IMR-90 (cell line): ENCODE data around the gene FOCAD. TPM values are rescaled to one million over a fixed set of nuclear protein-coding genes. Genes with fewer than 3 reads are reported as not detected.

Source experiments
- ATAC-seq: fragments of 200-7000 bp; cut with Tn5 transposase; 2 replicates; pipeline ENCODE4 v1.9.1; 2020; ENCODE audit warnings: low read depth, mild to moderate bottlenecking, moderate library complexity
- BruUV-seq: library from RNA; stranded (reverse); fragments of 400-500 nt; replicated peaks from 2 replicates; lab custom pipeline; 2021; lab: Mats Ljungman, UMichigan
- CTCF ChIA-PET: fragments of 300-600 bp; formaldehyde crosslinking; extraction: SDS; loops from one replicate; lab custom pipeline; 2021; ENCODE audit warnings: antibody characterized with exemption; lab: Yijun Ruan, JAX
- POLR2A ChIA-PET: fragments of 300-600 bp; sonication (Branson Sonifier 250); formaldehyde crosslinking; loops from one replicate; lab custom pipeline; 2022; ENCODE audit warnings: antibody characterized with exemption; ENCODE audit not compliant: unreplicated experiment; lab: Charles Lee
- DNase-seq: peaks from one replicate; pipeline ENCODE4 v3.0.0; 2013
- H2AFZ ChIP-seq: replicated peaks from 2 replicates; pipeline ENCODE3; 2013; ENCODE audit warnings: low read length, mild to moderate bottlenecking; ENCODE audit not compliant: poor library complexity
- H2AK5ac ChIP-seq: 2 replicates; pipeline ENCODE4 v1.6.1; 2013; ENCODE audit warnings: low read depth, low read length, inconsistent platforms
- H2AK9ac ChIP-seq: replicated peaks from 2 replicates; pipeline ENCODE3; 2013; ENCODE audit warnings: mild to moderate bottlenecking, low read depth, low read length, moderate library complexity; ENCODE audit not compliant: poor library complexity
- H2BK120ac ChIP-seq: 2 replicates; pipeline ENCODE4 v1.6.1; 2013; ENCODE audit warnings: low read depth, low read length, inconsistent platforms
- H2BK15ac ChIP-seq: 3 replicates; pipeline ENCODE4 v1.6.1; 2013; ENCODE audit warnings: low read depth, low read length, inconsistent platforms
- H2BK20ac ChIP-seq: 2 replicates; pipeline ENCODE4 v1.6.1; 2013; ENCODE audit warnings: low read depth, mild to moderate bottlenecking, inconsistent platforms, low read length, moderate library complexity
- H2BK5ac ChIP-seq: 2 replicates; pipeline ENCODE4 v1.6.1; 2013; ENCODE audit warnings: mild to moderate bottlenecking, low read depth, low read length, inconsistent platforms; ENCODE audit not compliant: poor library complexity, severe bottlenecking
- H3K14ac ChIP-seq: replicated peaks from 2 replicates; pipeline ENCODE4 v1.6.1; 2013; ENCODE audit warnings: low read depth, low read length, inconsistent platforms
- H3K18ac ChIP-seq: 2 replicates; pipeline ENCODE4 v1.6.1; 2013; ENCODE audit warnings: low read depth, low read length, control low read depth
- H3K23ac ChIP-seq: 2 replicates; pipeline ENCODE4 v1.6.1; 2013; ENCODE audit warnings: low read depth, low read length, inconsistent platforms
- H3K27ac ChIP-seq: 2 replicates; pipeline ENCODE4 v1.5.1; 2013; ENCODE audit warnings: mild to moderate bottlenecking, control low read depth, low read length; ENCODE audit not compliant: insufficient read depth
- H3K27me3 ChIP-seq: 2 replicates; pipeline ENCODE4 v1.6.1; 2013; ENCODE audit warnings: low read length; ENCODE audit not compliant: control insufficient read depth, insufficient read depth
- H3K36me3 ChIP-seq: 2 replicates; pipeline ENCODE4 v1.6.1; 2013; ENCODE audit warnings: low read length, mixed read lengths; ENCODE audit not compliant: control insufficient read depth, insufficient read depth
- H3K4ac ChIP-seq: 2 replicates; pipeline ENCODE4 v1.6.1; 2013; ENCODE audit warnings: low read depth, low read length, inconsistent platforms
- H3K4me1 ChIP-seq: 2 replicates; pipeline ENCODE4 v1.6.1; 2013; ENCODE audit warnings: low read length, mixed read lengths; ENCODE audit not compliant: control insufficient read depth, insufficient read depth
- H3K4me2 ChIP-seq: 2 replicates; pipeline ENCODE4 v1.6.1; 2013; ENCODE audit warnings: low read depth, mild to moderate bottlenecking, control low read depth, low read length, moderate library complexity
- H3K4me3 ChIP-seq: 2 replicates; pipeline ENCODE4 v1.5.1; 2013; ENCODE audit warnings: low read depth, mild to moderate bottlenecking, control low read depth, low read length, moderate library complexity; ENCODE audit not compliant: insufficient read depth
- H3K56ac ChIP-seq: 2 replicates; pipeline ENCODE4 v1.6.1; 2013; ENCODE audit warnings: low read length, inconsistent platforms; ENCODE audit not compliant: insufficient read depth; ENCODE audit errors: extremely low read depth
- H3K79me1 ChIP-seq, 2 experiments: 2 replicates each; pipeline ENCODE4 v1.6.1; 2013; ENCODE audit warnings: low read length in 2 of 2, inconsistent platforms in 1 of 2, low read depth in 1 of 2
- H3K9ac ChIP-seq: 2 replicates; pipeline ENCODE4 v1.6.1; 2013; ENCODE audit warnings: low read depth, low read length, control low read depth
- H3K9me1 ChIP-seq: 2 replicates; pipeline ENCODE4 v1.6.1; 2013; ENCODE audit warnings: low read length, inconsistent platforms; ENCODE audit not compliant: insufficient read depth
- H3K9me3 ChIP-seq: 2 replicates; pipeline ENCODE4 v1.6.1; 2013; ENCODE audit warnings: low read length; ENCODE audit not compliant: control insufficient read depth, insufficient read depth
- H4K20me1 ChIP-seq: 2 replicates; pipeline ENCODE4 v1.6.1; 2013; ENCODE audit warnings: low read length, inconsistent platforms; ENCODE audit not compliant: insufficient read depth
- H4K5ac ChIP-seq: 2 replicates; pipeline ENCODE4 v1.6.1; 2013; ENCODE audit warnings: mild to moderate bottlenecking, low read depth, low read length, control low read depth
- H4K8ac ChIP-seq, 2 experiments: 2 replicates each; pipeline ENCODE4 v1.6.1; 2013; ENCODE audit warnings: low read depth in 2 of 2, low read length in 2 of 2, control low read depth in 1 of 2, inconsistent platforms in 1 of 2
- H4K91ac ChIP-seq: 2 replicates; pipeline ENCODE4 v1.6.1; 2013; ENCODE audit warnings: low read depth, low read length, inconsistent platforms; ENCODE audit not compliant: insufficient read depth
- BHLHE40 ChIP-seq: fragments of 150-350 bp; IDR thresholded peaks from 2 replicates; pipeline ENCODE4 v1.6.1; 2016; ENCODE audit warnings: mild to moderate bottlenecking, low read depth, low read length
- CEBPB ChIP-seq: IDR thresholded peaks from 2 replicates; pipeline ENCODE4 v1.6.1; 2012; ENCODE audit warnings: low read depth, low read length, improper control_type of control experiment
- CHD1 ChIP-seq: IDR thresholded peaks from 2 replicates; pipeline ENCODE4 v1.6.1; 2012; ENCODE audit warnings: low read depth, low read length, improper control_type of control experiment
- CTCF ChIP-seq: conservative IDR thresholded peaks from 2 replicates; pipeline ENCODE4 v1.5.1; 2012; ENCODE audit warnings: mild to moderate bottlenecking, low read depth, low read length, improper control_type of control experiment
- ELK1 ChIP-seq: fragments of 150-350 bp; IDR thresholded peaks from 2 replicates; pipeline ENCODE4 v1.6.1; 2016; ENCODE audit warnings: low read depth, mild to moderate bottlenecking, low read length, moderate library complexity, borderline replicate concordance
- FOS ChIP-seq: fragments of 150-350 bp; IDR thresholded peaks from 2 replicates; pipeline ENCODE4 v1.6.1; 2016; ENCODE audit warnings: low read depth, low read length
- MAFK ChIP-seq: IDR thresholded peaks from 2 replicates; pipeline ENCODE4 v1.6.1; 2012; ENCODE audit warnings: low read depth, low read length, improper control_type of control experiment
- MAZ ChIP-seq: IDR thresholded peaks from 2 replicates; pipeline ENCODE4 v1.6.1; 2012; ENCODE audit warnings: low read depth, mild to moderate bottlenecking, low read length, improper control_type of control experiment, moderate library complexity, borderline replicate concordance
- MXI1 ChIP-seq: IDR thresholded peaks from 2 replicates; pipeline ENCODE4 v1.6.1; 2012; ENCODE audit warnings: low read depth, mild to moderate bottlenecking, low read length, moderate library complexity, borderline replicate concordance
- NFE2L2 ChIP-seq: fragments of 150-350 bp; IDR thresholded peaks from 2 replicates; pipeline ENCODE4 v1.6.1; 2016; ENCODE audit warnings: low read depth, mild to moderate bottlenecking, low read length
- POLR2A ChIP-seq: IDR thresholded peaks from 2 replicates; pipeline ENCODE4 v1.6.1; 2012; ENCODE audit warnings: mild to moderate bottlenecking, low read depth, low read length
- RAD21 ChIP-seq: IDR thresholded peaks from 2 replicates; pipeline ENCODE4 v1.6.1; 2012; ENCODE audit warnings: low read length, improper control_type of control experiment
- RCOR1 ChIP-seq: IDR thresholded peaks from 2 replicates; pipeline ENCODE4 v1.6.1; 2012; ENCODE audit warnings: mild to moderate bottlenecking, low read length, improper control_type of control experiment; ENCODE audit not compliant: insufficient replicate concordance
- SMC3 ChIP-seq: fragments of 150-350 bp; IDR thresholded peaks from 2 replicates; pipeline ENCODE4 v1.6.1; 2016; ENCODE audit warnings: low read depth, mild to moderate bottlenecking, antibody characterized with exemption, low read length, moderate library complexity
- USF2 ChIP-seq: fragments of 150-350 bp; IDR thresholded peaks from 2 replicates; pipeline ENCODE4 v1.6.1; 2017; ENCODE audit warnings: mild to moderate bottlenecking, antibody characterized with exemption, low read length, low read depth
- WGBS, 2 experiments: methylation state at CpG; one replicate each; pipeline versions ENCODE4 v1.1.5 to v1.1.7; 2013; ENCODE audit warnings: missing lambda C conversion rate in 2 of 2; ENCODE audit not compliant: insufficient read length in 1 of 2; ENCODE audit errors: extremely low coverage in 2 of 2; 5-methylcytosine and 5-hydroxymethylcytosine counted together
- dilution Hi-C: fragments of 300-500 bp; cut with HindIII; formaldehyde crosslinking; loops from one replicate; pipeline ENCODE4 v1.14.3; 2018; ENCODE audit warnings: low sequenced_read_pairs; ENCODE audit not compliant: unreplicated experiment
- in situ Hi-C: fragments of 300-500 bp; cut with MboI; formaldehyde crosslinking; loops from 3 replicates; pipeline ENCODE4 v1.14.3; 2019; ENCODE audit warnings: low sequenced_read_pairs, inconsistent platforms, mixed read lengths
- intact Hi-C: fragments of 100-400 bp; cut with micrococcal nuclease; formaldehyde crosslinking; loops from 2 replicates; pipeline ENCODE4 v1.10.0; 2022
- polyA plus RNA-seq, 3 experiments: library from polyadenylated mRNA; depleted of rRNA; stranded (reverse); fragments of >200 nt; gene quantifications; 2 replicates each; pipeline ENCODE4 v1.2.3, GENCODE V29; 2012; ENCODE audit warnings: low replicate concordance in 1 of 3
- total RNA-seq: library from RNA; depleted of rRNA; stranded (reverse); fragments of >200 nt; gene quantifications from 2 replicates; pipeline ENCODE4 v1.2.3, GENCODE V29; 2012

The FOCAD gene
- total and polyA plus RNA-seq, 2 of the 4 experiments (the other 2 are of a cell fraction): 28.8 to 91.2 TPM

GRCh38 chr9:20640331-20641187 lies 43.5 kb upstream of the FOCAD start:
- BruUV-seq: no TSS peak
- Histone ChIP-seq H2AK9ac (no peak overlapping the region), H2BK15ac (no peak overlapping the region), H2BK120ac (no peak overlapping the region), H2BK5ac (no peak overlapping the region), H3K4me2 (no peak overlapping the region), H4K91ac (no peak overlapping the region), H3K27me3 (no peaks in the 10 kb centered on the region), H3K4ac (no peak overlapping the region), H3K4me3 (no peak overlapping the region), H3K36me3 (no peaks in the 10 kb centered on the region), H4K8ac (no peak overlapping the region), H3K27ac (no peak overlapping the region), H3K23ac (no peak overlapping the region), H3K4me1 (peaks cover 2% of the 10 kb centered on the region; the same call in 1 of the 2 replicates), H3K56ac (no peak overlapping the region), H2BK20ac (no peak overlapping the region), H3K9me3 (no peaks in the 10 kb centered on the region), H4K20me1 (no peaks in the 10 kb centered on the region), H3K9ac (no peak overlapping the region), H4K5ac (no peak overlapping the region), H2AK5ac (no peak overlapping the region), H2AFZ (no peak overlapping the region), H3K79me1 (no peaks in the 10 kb centered on the region), H3K18ac (no peak overlapping the region), H3K9me1 (no peaks in the 10 kb centered on the region), H3K14ac (no peak overlapping the region)
- 80% methylated on average over 3 of the region's 7 CpGs; no CpG with 5 or more reads in 1 of the 2 experiments for whole genome bisulfite sequencing, 2 experiments
- CTCF ChIA-PET: interaction anchor here (1.0 to 1.8 kb wide), 2 partner anchors 16 to 82 kb away, joined by 3 to 6 read pairs; no protein-coding TSS in a partner anchor
- intact Hi-C loops: no loop called here
- DNase-seq: peak; percentile 25
- POLR2A ChIA-PET: no interaction called here
- in situ Hi-C loops: no loop called here
- dilution Hi-C loops: no loop called here
- ATAC-seq: no peak
- TF ChIP-seq MXI1 (no peak), NFE2L2 (no peak), SMC3 (no peak), BHLHE40 (no peak), CTCF (no peak), USF2 (no peak), FOS (no peak), CHD1 (no peak), ELK1 (no peak), MAZ (no peak), MAFK (no peak), RAD21 (no peak), CEBPB (no peak), POLR2A (no peak), RCOR1 (no peak)
